H9 (cell line): ENCODE measurements around the gene TSPAN18. TPM values are rescaled to one million over a fixed set of nuclear protein-coding genes. Genes with fewer than 3 reads are reported as not detected.

Experiments
- DNase-seq: peaks from one replicate; pipeline ENCODE4 v3.0.0-alpha.2; 2017
- H2AFZ ChIP-seq: one replicate; pipeline ENCODE4 v1.6.1; 2013; ENCODE audit warnings: mild to moderate bottlenecking, low read length, control low read depth, moderate library complexity
- H2AK5ac ChIP-seq: 2 replicates; pipeline ENCODE4 v1.6.1; 2013; ENCODE audit warnings: low read length, control low read depth, mixed read lengths; ENCODE audit not compliant: insufficient read length
- H2BK120ac ChIP-seq: one replicate; pipeline ENCODE4 v1.6.1; 2013; ENCODE audit warnings: low read depth, mild to moderate bottlenecking, low read length, control low read depth, inconsistent platforms; ENCODE audit not compliant: poor library complexity, severe bottlenecking
- H2BK12ac ChIP-seq: 2 replicates; pipeline ENCODE4 v1.6.1; 2013; ENCODE audit warnings: low read length, control low read depth, mixed read lengths, low read depth; ENCODE audit not compliant: insufficient read length
- H2BK15ac ChIP-seq: 2 replicates; pipeline ENCODE4 v1.6.1; 2013; ENCODE audit warnings: low read depth, low read length, control low read depth
- H2BK20ac ChIP-seq: one replicate; pipeline ENCODE4 v1.6.1; 2013; ENCODE audit warnings: low read depth, mild to moderate bottlenecking, low read length, control low read depth, inconsistent platforms; ENCODE audit not compliant: poor library complexity, severe bottlenecking
- H2BK5ac ChIP-seq: 2 replicates; pipeline ENCODE4 v1.6.1; 2013; ENCODE audit warnings: low read length, control low read depth, mixed read lengths; ENCODE audit not compliant: insufficient read length
- H3K14ac ChIP-seq: 2 replicates; pipeline ENCODE4 v1.6.1; 2013; ENCODE audit warnings: low read length, control low read depth; ENCODE audit not compliant: insufficient read depth
- H3K18ac ChIP-seq: 2 replicates; pipeline ENCODE4 v1.6.1; 2013; ENCODE audit warnings: low read depth, mild to moderate bottlenecking, mixed read lengths, low read length, control low read depth; ENCODE audit not compliant: insufficient read length
- H3K23ac ChIP-seq: 2 replicates; pipeline ENCODE4 v1.6.1; 2013; ENCODE audit warnings: low read length, control low read depth, mixed read lengths, low read depth; ENCODE audit not compliant: insufficient read length
- H3K23me2 ChIP-seq: 2 replicates; pipeline ENCODE4 v1.6.1; 2013; ENCODE audit warnings: low read depth, mild to moderate bottlenecking, mixed read lengths, low read length, control low read depth; ENCODE audit not compliant: insufficient read length, poor library complexity, severe bottlenecking
- H3K27ac ChIP-seq: 2 replicates; pipeline ENCODE4 v1.5.1; 2013; ENCODE audit warnings: low read length, control low read depth, mixed read lengths, low read depth; ENCODE audit not compliant: insufficient read length
- H3K27me3 ChIP-seq: 2 replicates; pipeline ENCODE4 v1.6.1; 2013; ENCODE audit warnings: low read length, control low read depth, inconsistent platforms; ENCODE audit not compliant: insufficient read depth
- H3K4ac ChIP-seq: 2 replicates; pipeline ENCODE4 v1.6.1; 2013; ENCODE audit warnings: low read depth, mild to moderate bottlenecking, control low read depth, inconsistent platforms, low read length, moderate library complexity
- H3K4me1 ChIP-seq: 2 replicates; pipeline ENCODE4 v1.6.1; 2013; ENCODE audit warnings: low read length, control low read depth, inconsistent platforms; ENCODE audit not compliant: insufficient read depth
- H3K4me2 ChIP-seq: 2 replicates; pipeline ENCODE4 v1.6.1; 2013; ENCODE audit warnings: low read length, control low read depth, mixed read lengths; ENCODE audit not compliant: insufficient read length, insufficient read depth
- H3K56ac ChIP-seq: 2 replicates; pipeline ENCODE4 v1.6.1; 2013; ENCODE audit warnings: low read depth, mild to moderate bottlenecking, mixed read lengths, low read length, control low read depth; ENCODE audit not compliant: insufficient read length
- H3K79me1 ChIP-seq: 2 replicates; pipeline ENCODE4 v1.6.1; 2013; ENCODE audit warnings: low read depth, mild to moderate bottlenecking, moderate library complexity, low read length, control low read depth, inconsistent platforms; ENCODE audit not compliant: insufficient read depth, poor library complexity, severe bottlenecking
- H3K79me2 ChIP-seq: 2 replicates; pipeline ENCODE4 v1.6.1; 2013; ENCODE audit warnings: low read length, control low read depth, inconsistent platforms; ENCODE audit not compliant: insufficient read depth
- H3K9ac ChIP-seq: 2 replicates; pipeline ENCODE4 v1.6.1; 2013; ENCODE audit warnings: low read length, control low read depth, mixed read lengths; ENCODE audit not compliant: insufficient read length; ENCODE audit errors: extremely low read depth
- H3K9me3 ChIP-seq: one replicate; pipeline ENCODE4 v1.6.1; 2013; ENCODE audit warnings: low read depth, low read length, inconsistent platforms; ENCODE audit not compliant: control insufficient read depth
- H3T11ph ChIP-seq: one replicate; pipeline ENCODE4 v1.6.1; 2013; ENCODE audit warnings: mild to moderate bottlenecking, low read length, control low read depth, inconsistent platforms
- H4K20me1 ChIP-seq: one replicate; pipeline ENCODE4 v1.6.1; 2013; ENCODE audit not compliant: control insufficient read depth, insufficient read length, insufficient read depth
- H4K5ac ChIP-seq: 2 replicates; pipeline ENCODE4 v1.6.1; 2013; ENCODE audit warnings: low read depth, mild to moderate bottlenecking, mixed read lengths, low read length, control low read depth; ENCODE audit not compliant: insufficient read length
- H4K8ac ChIP-seq: replicated peaks from 2 replicates; pipeline ENCODE4 v1.6.1; 2013; ENCODE audit warnings: low read length, control low read depth, mixed read lengths, low read depth; ENCODE audit not compliant: insufficient read length
- H4K91ac ChIP-seq: 2 replicates; pipeline ENCODE4 v1.6.1; 2013; ENCODE audit warnings: low read depth, mild to moderate bottlenecking, moderate library complexity, mixed read lengths, low read length, control low read depth; ENCODE audit not compliant: insufficient read length
- H3K27ac Mint-ChIP-seq, 3 experiments: 2 replicates in 2 of 3; 3 replicates in 1 of 3; pipeline ENCODE4 v1.8.0; 2020 to 2021; ENCODE audit warnings: mixed read lengths in 3 of 3, mild to moderate bottlenecking in 1 of 3, moderate library complexity in 1 of 3
- H3K27me3 Mint-ChIP-seq: 2 replicates; pipeline ENCODE4 v1.8.0; 2021; ENCODE audit warnings: low read depth, mild to moderate bottlenecking, moderate library complexity, mixed read lengths
- H3K36me3 Mint-ChIP-seq, 3 experiments: 2 replicates in 2 of 3; 3 replicates in 1 of 3; pipeline ENCODE4 v1.8.0; 2020 to 2021; ENCODE audit warnings: low read depth in 3 of 3, mixed read lengths in 3 of 3; ENCODE audit not compliant: insufficient read depth in 1 of 3
- H3K4me1 Mint-ChIP-seq, 2 experiments: 2 replicates each; pipeline ENCODE4 v1.8.0; 2020; ENCODE audit warnings: mixed read lengths in 2 of 2
- H3K4me3 Mint-ChIP-seq, 2 experiments: 2 replicates in 1 of 2; 3 replicates in 1 of 2; pipeline ENCODE4 v1.8.0; 2020 to 2021; ENCODE audit warnings: mild to moderate bottlenecking in 2 of 2, mixed read lengths in 2 of 2, moderate library complexity in 1 of 2
- H3K9me3 Mint-ChIP-seq, 2 experiments: 2 replicates in 1 of 2; 3 replicates in 1 of 2; pipeline ENCODE4 v1.8.0; 2020; ENCODE audit warnings: mild to moderate bottlenecking in 2 of 2, mixed read lengths in 2 of 2, moderate library complexity in 1 of 2
- WGBS: extraction: QIAGEN DNeasy Blood & Tissue Kit; methylation state at CpG from one replicate; pipeline ENCODE4 v1.1.7; 2013; ENCODE audit warnings: missing lambda C conversion rate, low lambda C conversion rate, mixed read lengths; ENCODE audit not compliant: insufficient read length; ENCODE audit errors: extremely low coverage; 5-methylcytosine and 5-hydroxymethylcytosine counted together
- total RNA-seq: library from RNA; stranded (reverse); gene quantifications from 2 replicates; pipeline ENCODE4 v1.2.1, GENCODE V29; 2021
- TF ChIP-seq, protein P1 (sequence below): fragments of 200-600 bp; sonication (generic); conservative IDR thresholded peaks from 3 replicates; pipeline ENCODE4 v1.8.0; 2021; ENCODE audit warnings: antibody characterized with exemption, mild to moderate bottlenecking

Gene TSPAN18
- total RNA-seq, 1 experiment from 2014 or later: 25.3 TPM

DNA sequence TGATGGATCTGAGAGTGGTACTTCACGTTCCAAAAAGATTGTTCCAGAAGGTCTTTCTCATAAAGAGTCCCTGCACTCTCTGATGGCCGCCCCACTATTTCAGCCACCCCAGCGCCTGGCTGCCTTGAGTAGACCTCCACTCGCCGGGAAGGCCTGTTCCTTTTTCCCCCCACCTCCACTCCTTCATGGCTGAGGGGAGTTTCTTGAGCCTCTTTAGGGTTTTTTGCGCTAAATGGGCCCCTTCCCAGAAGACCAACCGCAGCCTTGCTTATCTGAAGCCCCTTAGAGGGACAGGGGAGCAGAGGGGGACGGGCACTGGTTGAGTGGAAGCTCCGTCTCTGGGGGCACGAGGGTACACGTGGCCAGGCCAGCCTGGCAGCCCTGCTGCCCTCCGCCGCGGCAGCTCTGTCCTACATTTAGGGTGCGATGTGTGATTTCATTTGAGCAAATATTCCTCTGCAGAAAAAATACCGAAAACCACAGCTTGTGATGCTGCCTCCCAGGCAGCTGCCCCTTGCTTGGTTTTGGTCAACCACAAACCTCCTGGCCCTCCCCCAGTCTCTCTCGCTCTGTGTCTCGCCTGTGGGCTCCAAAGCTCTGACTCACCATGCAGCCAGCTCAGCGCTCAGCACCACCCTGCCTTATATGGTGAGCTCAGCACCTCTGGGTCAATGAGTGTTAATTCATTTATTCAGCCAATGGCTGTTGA is 135.2 kb downstream of the TSPAN18 start:
- H3K4me1 ChIP-seq: peaks cover 12% of the 10 kb centered on the region
- H3K14ac ChIP-seq: peak overlapping the region; percentile 79
- H3K9me3 ChIP-seq: no peaks in the 10 kb centered on the region
- no peak overlapping the region for H3K4me2 ChIP-seq
- peak overlapping the region; percentile 70 for H2BK120ac ChIP-seq
- H3K18ac ChIP-seq: peak overlapping the region; percentile 75
- peak overlapping the region; percentile 84 for H4K91ac ChIP-seq
- DNase-seq: peak; percentile 83
- no peaks in the 10 kb centered on the region for H3K79me1 ChIP-seq
- no peak overlapping the region for H2BK20ac ChIP-seq
- H4K8ac ChIP-seq: no peak overlapping the region
- Mint-ChIP-seq H3K27me3 (peaks cover 2% of the 10 kb centered on the region), H3K4me3 (no peak overlapping the region), H3K36me3 (no peaks in the 10 kb centered on the region; a peak in 1 of 7 replicates), H3K4me1 (peaks cover 75 to 81% of the 10 kb centered on the region in 2 experiments), H3K9me3 (no peaks in the 10 kb centered on the region), H3K27ac (peak overlapping the region in 2 of 3 experiments; percentile 80 to 96; a peak in 5 of 7 replicates)
- H3K27me3 ChIP-seq: no peaks in the 10 kb centered on the region
- no peak overlapping the region for H3K27ac ChIP-seq
- H2BK15ac ChIP-seq: no peak overlapping the region
- TF ChIP-seq, protein P1, sequence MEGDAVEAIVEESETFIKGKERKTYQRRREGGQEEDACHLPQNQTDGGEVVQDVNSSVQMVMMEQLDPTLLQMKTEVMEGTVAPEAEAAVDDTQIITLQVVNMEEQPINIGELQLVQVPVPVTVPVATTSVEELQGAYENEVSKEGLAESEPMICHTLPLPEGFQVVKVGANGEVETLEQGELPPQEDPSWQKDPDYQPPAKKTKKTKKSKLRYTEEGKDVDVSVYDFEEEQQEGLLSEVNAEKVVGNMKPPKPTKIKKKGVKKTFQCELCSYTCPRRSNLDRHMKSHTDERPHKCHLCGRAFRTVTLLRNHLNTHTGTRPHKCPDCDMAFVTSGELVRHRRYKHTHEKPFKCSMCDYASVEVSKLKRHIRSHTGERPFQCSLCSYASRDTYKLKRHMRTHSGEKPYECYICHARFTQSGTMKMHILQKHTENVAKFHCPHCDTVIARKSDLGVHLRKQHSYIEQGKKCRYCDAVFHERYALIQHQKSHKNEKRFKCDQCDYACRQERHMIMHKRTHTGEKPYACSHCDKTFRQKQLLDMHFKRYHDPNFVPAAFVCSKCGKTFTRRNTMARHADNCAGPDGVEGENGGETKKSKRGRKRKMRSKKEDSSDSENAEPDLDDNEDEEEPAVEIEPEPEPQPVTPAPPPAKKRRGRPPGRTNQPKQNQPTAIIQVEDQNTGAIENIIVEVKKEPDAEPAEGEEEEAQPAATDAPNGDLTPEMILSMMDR: no peak
- H2AFZ ChIP-seq: no peak overlapping the region
- no peak overlapping the region for H3K23ac ChIP-seq
- H3K79me2 ChIP-seq: no peaks in the 10 kb centered on the region
- H2AK5ac ChIP-seq: no peak overlapping the region
- no CpG with 5 or more reads among the region's 19 CpGs for WGBS
- H3K9ac ChIP-seq: no peak overlapping the region
- peak overlapping the region; percentile 62 for H3T11ph ChIP-seq
- no peaks in the 10 kb centered on the region for H4K20me1 ChIP-seq
- H2BK5ac ChIP-seq: no peak overlapping the region
- H3K56ac ChIP-seq: no peak overlapping the region
- no peaks in the 10 kb centered on the region for H3K23me2 ChIP-seq
- peak overlapping the region; percentile 87; the same call in 1 of the 2 replicates for H3K4ac ChIP-seq
- peak overlapping the region; percentile 18 for H2BK12ac ChIP-seq
- H4K5ac ChIP-seq: peak overlapping the region; percentile 38
